Epidermal melanocyte (primary cell): ENCODE results near the gene KRT84.

Source experiments
- DNase-seq: peaks from one replicate; pipeline ENCODE4 v3.0.0; 2011; ENCODE audit warnings: low spot score; ENCODE audit not compliant: insufficient read length

The KRT84 gene

GRCh38 chr12:52387859-52388258 is 2.4 kb upstream of the KRT84 start:
- DNase-seq: no peak

- DNase-seq: no peak
These were observed 2.1 kb downstream of the KRT84 start for GRCh38 chr12:52383331-52383730.

GRCh38 chr12:52382854-52383253 is 2.6 kb downstream of the KRT84 start:
- DNase-seq: no peak

GRCh38 chr12:52381206-52381605 is 4.2 kb downstream of the KRT84 start:
- DNase-seq: no peak

GRCh38 chr12:52380271-52380694 is 5.2 kb downstream of the KRT84 start:
- no peak for DNase-seq

- DNase-seq: no peak
These were observed 5.9 kb downstream of the KRT84 start for GRCh38 chr12:52379536-52379935.

- DNase-seq: no peak
These were observed 7.4 kb downstream of the KRT84 start for GRCh38 chr12:52378091-52378490.

GRCh38 chr12:52377266-52377665 is 8.2 kb downstream of the KRT84 start:
- no peak for DNase-seq

- DNase-seq: peak; percentile 96
These were observed 13.0 kb downstream of the KRT84 start for GRCh38 chr12:52372216-52373154.

- no peak for DNase-seq
These were observed 13.7 kb downstream of the KRT84 start for GRCh38 chr12:52371716-52372115.

- no peak for DNase-seq
These were observed 14.4 kb downstream of the KRT84 start for GRCh38 chr12:52370926-52371608.

- DNase-seq: no peak
These were observed 15.6 kb downstream of the KRT84 start for GRCh38 chr12:52369809-52370208.

- DNase-seq: no peak
These were observed 16.2 kb downstream of the KRT84 start for GRCh38 chr12:52369211-52369610.

- no peak for DNase-seq
These were observed 16.9 kb downstream of the KRT84 start for GRCh38 chr12:52368508-52368907.

GRCh38 chr12:52367876-52368275 is 17.6 kb downstream of the KRT84 start:
- DNase-seq: no peak

- no peak for DNase-seq
These were observed 18.5 kb downstream of the KRT84 start, which contains the start of gene KRT85 for GRCh38 chr12:52366738-52367485. Gene KRT85, minus strand, starts transcription at chr12:52367481. Its CDS starts 76 bp downstream, at chr12:52367405.

GRCh38 chr12:52364901-52365489 is 20.5 kb downstream of the KRT84 start:
- no peak for DNase-seq

GRCh38 chr12:52364061-52364460 is 21.4 kb downstream of the KRT84 start:
- DNase-seq: no peak

GRCh38 chr12:52363111-52363679 is 22.3 kb downstream of the KRT84 start:
- DNase-seq: no peak

GRCh38 chr12:52362118-52362726 is 23.2 kb downstream of the KRT84 start:
- DNase-seq: no peak

GRCh38 chr12:52361553-52361952 is 23.9 kb downstream of the KRT84 start:
- DNase-seq: no peak
